B cell (primary cell): ENCODE data around the gene LRRC8A. TPM values are rescaled to one million over a fixed set of nuclear protein-coding genes. Genes with fewer than 3 reads are reported as not detected.

ENCODE experiments used
- ATAC-seq: fragments of 200-7000 bp; cut with Tn5 transposase; one replicate; pipeline ENCODE4 v1.10.0; 2021; ENCODE audit warnings: low read depth, mild to moderate bottlenecking, moderate number of reproducible peaks, moderate library complexity
- CTCF ChIA-PET: fragments of 350-600 bp; sonication (Branson Sonifier 250); formaldehyde crosslinking; loops from one replicate; lab custom pipeline; 2021; ENCODE audit warnings: antibody characterized with exemption, inconsistent platforms; lab: Charles Lee
- POLR2A ChIA-PET: fragments of 350-600 bp; sonication (Branson Sonifier 250); formaldehyde crosslinking; loops from one replicate; lab custom pipeline; 2021; ENCODE audit warnings: antibody characterized with exemption; lab: Charles Lee
- DNase-seq: peaks from one replicate; pipeline ENCODE4 v3.0.0; 2013
- H2AFZ ChIP-seq: 2 replicates; pipeline ENCODE4 v1.6.1; 2012; ENCODE audit warnings: mild to moderate bottlenecking, low read depth, low read length; ENCODE audit not compliant: insufficient read depth, poor library complexity, severe bottlenecking
- H3K27ac ChIP-seq, 2 donors: 1 replicate in 1 of 2; 2 replicates in 1 of 2; pipeline ENCODE4 v1.5.1; 2012 to 2013; ENCODE audit warnings: low read length in 2 of 2, mild to moderate bottlenecking in 2 of 2, moderate library complexity in 1 of 2
- H3K27me3 ChIP-seq, 4 experiments: fragments of 200-600 bp in 1 of 4; sonication (generic) in 1 of 4; replicated peaks in 1 of 4; 1 replicate in 2 of 4; 2 replicates in 2 of 4; pipeline versions ENCODE4 v1.6.1 to v1.7.0; 2013 to 2016; ENCODE audit warnings: low read length in 3 of 4, mild to moderate bottlenecking in 2 of 4, mixed read lengths in 1 of 4, moderate library complexity in 1 of 4; ENCODE audit not compliant: insufficient read depth in 4 of 4, control insufficient read depth in 3 of 4; ENCODE audit errors: control extremely low read depth in 1 of 4
- H3K36me3 ChIP-seq, 2 experiments: replicated peaks in 1 of 2; 1 replicate in 1 of 2; 2 replicates in 1 of 2; pipeline versions ENCODE4 v1.6.1 to v1.7.1; 2013; ENCODE audit warnings: low read length in 1 of 2; ENCODE audit not compliant: insufficient read depth in 2 of 2, control insufficient read depth in 1 of 2; ENCODE audit errors: control extremely low read depth in 1 of 2, extremely low read depth in 1 of 2
- H3K4me1 ChIP-seq, 2 donors: fragments of 200-600 bp in 1 of 2; sonication (generic) in 1 of 2; 1 replicate in 1 of 2; 2 replicates in 1 of 2; pipeline versions ENCODE4 v1.5.1 to v1.6.1; 2013 to 2017; ENCODE audit warnings: low read length in 2 of 2; ENCODE audit not compliant: control insufficient read depth in 2 of 2, insufficient read depth in 2 of 2
- H3K4me2 ChIP-seq: replicated peaks from 2 replicates; pipeline ENCODE3; 2012; ENCODE audit warnings: mild to moderate bottlenecking, low read depth, low read length; ENCODE audit not compliant: poor library complexity, severe bottlenecking
- H3K4me3 ChIP-seq, 5 experiments: fragments of 200-600 bp in 1 of 5; sonication (generic) in 1 of 5; 1 replicate in 3 of 5; 2 replicates in 2 of 5; pipeline versions ENCODE4 v1.5.1 to v1.7.0; 2011 to 2016; ENCODE audit warnings: low read length in 4 of 5, mild to moderate bottlenecking in 4 of 5, low read depth in 2 of 5, control low read depth in 1 of 5, moderate library complexity in 1 of 5; ENCODE audit not compliant: insufficient read depth in 1 of 5; ENCODE audit errors: control extremely low read depth in 1 of 5, extremely low read depth in 1 of 5
- H3K79me2 ChIP-seq: fragments of 200-600 bp; sonication (generic); one replicate; pipeline ENCODE4 v1.6.0; 2016; ENCODE audit warnings: low read length; ENCODE audit not compliant: control insufficient read depth, insufficient read depth
- H3K9ac ChIP-seq: fragments of 200-600 bp; sonication (generic); 2 replicates; pipeline ENCODE4 v1.6.1; 2017; ENCODE audit warnings: mild to moderate bottlenecking, low read length, moderate library complexity
- H3K9me3 ChIP-seq, 3 donors: one replicate each; pipeline versions ENCODE4 v1.6.1 to v1.7.1; 2013; ENCODE audit warnings: low read length in 2 of 3; ENCODE audit not compliant: control insufficient read depth in 2 of 3, insufficient read depth in 1 of 3; ENCODE audit errors: control extremely low read depth in 1 of 3
- H4K20me1 ChIP-seq: 2 replicates; pipeline ENCODE4 v1.6.0; 2012; ENCODE audit warnings: mild to moderate bottlenecking, low read length; ENCODE audit not compliant: insufficient read depth, control insufficient read depth, poor library complexity, severe bottlenecking
- H3K27ac Mint-ChIP-seq: one replicate; pipeline ENCODE4 v1.8.0; 2021; ENCODE audit warnings: mixed read lengths
- H3K27me3 Mint-ChIP-seq: one replicate; pipeline ENCODE4 v1.8.0; 2021; ENCODE audit warnings: mixed read lengths
- H3K4me1 Mint-ChIP-seq: one replicate; pipeline ENCODE4 v1.8.0; 2021; ENCODE audit warnings: mixed read lengths
- H3K4me3 Mint-ChIP-seq: one replicate; pipeline ENCODE4 v1.8.0; 2021; ENCODE audit warnings: mixed read lengths
- H3K9me3 Mint-ChIP-seq: one replicate; pipeline ENCODE4 v1.8.0; 2022; ENCODE audit warnings: mixed read lengths; ENCODE audit not compliant: insufficient read depth
- EZH2 ChIP-seq: IDR thresholded peaks from 2 replicates; pipeline ENCODE4 v1.6.1; 2012; ENCODE audit warnings: borderline replicate concordance, low read depth, mild to moderate bottlenecking, moderate library complexity, low read length; ENCODE audit not compliant: insufficient read depth, poor library complexity, severe bottlenecking
- WGBS: methylation state at CpG from one replicate; pipeline ENCODE4 v1.1.5; 2013; ENCODE audit warnings: missing lambda C conversion rate; ENCODE audit not compliant: insufficient coverage; 5-methylcytosine and 5-hydroxymethylcytosine counted together
- intact Hi-C: fragments of 100-400 bp; cut with micrococcal nuclease; formaldehyde crosslinking; loops from one replicate; pipeline ENCODE4 v1.10.0; 2022
- polyA plus RNA-seq: library from polyadenylated mRNA; depleted of rRNA; stranded (reverse); fragments of >200 nt; gene quantifications from 2 replicates; pipeline ENCODE4 v1.2.3, GENCODE V29; 2012
- total RNA-seq, 2 donors: library from RNA; stranded (reverse); fragments of 120-200 nt in 1 of 2; gene quantifications; 1 replicate in 1 of 2; 2 replicates in 1 of 2; pipeline versions ENCODE4 v1.2.3 to v1.2.4, GENCODE V29; 2013 to 2022
- TF ChIP-seq, protein P1 (sequence below): fragments of 200-600 bp; IDR thresholded peaks from one replicate; pipeline ENCODE4 v1.8.0; 2022; ENCODE audit warnings: antibody characterized with exemption, mild to moderate bottlenecking

Gene LRRC8A
- total and polyA plus RNA-seq, 2 donors (not counting 1 experiment from before 2014, with no cell fraction given) = 13.1 to 14.5 TPM

GRCh38 chr9:128895556-128895955 is 13.6 kb downstream of the LRRC8A start:
- H3K27me3 ChIP-seq = no peaks in the 10 kb centered on the region
- peaks cover 49% of the 10 kb centered on the region for H3K79me2 ChIP-seq
- no peak overlapping the region for H3K4me3 ChIP-seq
- H3K4me3 Mint-ChIP-seq = no peak overlapping the region
- WGBS = 82% methylated on average over 4 of the region's 4 CpGs
- H3K27ac Mint-ChIP-seq = peak overlapping the region; percentile 10
- H3K9ac ChIP-seq = no peak overlapping the region
- no peaks in the 10 kb centered on the region for H3K9me3 Mint-ChIP-seq
- ChIA-PET CTCF (no interaction called here), POLR2A (no interaction called here)
- H3K36me3 ChIP-seq = peaks cover 0 to 36% of the 10 kb centered on the region in 2 experiments
- H3K4me1 Mint-ChIP-seq = peaks cover 35% of the 10 kb centered on the region
- H3K4me1 ChIP-seq = peaks cover 21 to 29% of the 10 kb centered on the region in 2 donors
- intact Hi-C loops = no loop called here
- ATAC-seq (no peak), DNase-seq (no peak)
- no peak for TF ChIP-seq EZH2
- TF ChIP-seq, protein P1, sequence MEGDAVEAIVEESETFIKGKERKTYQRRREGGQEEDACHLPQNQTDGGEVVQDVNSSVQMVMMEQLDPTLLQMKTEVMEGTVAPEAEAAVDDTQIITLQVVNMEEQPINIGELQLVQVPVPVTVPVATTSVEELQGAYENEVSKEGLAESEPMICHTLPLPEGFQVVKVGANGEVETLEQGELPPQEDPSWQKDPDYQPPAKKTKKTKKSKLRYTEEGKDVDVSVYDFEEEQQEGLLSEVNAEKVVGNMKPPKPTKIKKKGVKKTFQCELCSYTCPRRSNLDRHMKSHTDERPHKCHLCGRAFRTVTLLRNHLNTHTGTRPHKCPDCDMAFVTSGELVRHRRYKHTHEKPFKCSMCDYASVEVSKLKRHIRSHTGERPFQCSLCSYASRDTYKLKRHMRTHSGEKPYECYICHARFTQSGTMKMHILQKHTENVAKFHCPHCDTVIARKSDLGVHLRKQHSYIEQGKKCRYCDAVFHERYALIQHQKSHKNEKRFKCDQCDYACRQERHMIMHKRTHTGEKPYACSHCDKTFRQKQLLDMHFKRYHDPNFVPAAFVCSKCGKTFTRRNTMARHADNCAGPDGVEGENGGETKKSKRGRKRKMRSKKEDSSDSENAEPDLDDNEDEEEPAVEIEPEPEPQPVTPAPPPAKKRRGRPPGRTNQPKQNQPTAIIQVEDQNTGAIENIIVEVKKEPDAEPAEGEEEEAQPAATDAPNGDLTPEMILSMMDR = no peak
- no peaks in the 10 kb centered on the region for H3K9me3 ChIP-seq
- H2AFZ ChIP-seq = no peak overlapping the region
- H3K27ac ChIP-seq = peak overlapping the region in 1 of 2 donors; percentile 16
- no peaks in the 10 kb centered on the region for H4K20me1 ChIP-seq
- no peak overlapping the region for H3K4me2 ChIP-seq
- H3K27me3 Mint-ChIP-seq = no peaks in the 10 kb centered on the region

DNA sequence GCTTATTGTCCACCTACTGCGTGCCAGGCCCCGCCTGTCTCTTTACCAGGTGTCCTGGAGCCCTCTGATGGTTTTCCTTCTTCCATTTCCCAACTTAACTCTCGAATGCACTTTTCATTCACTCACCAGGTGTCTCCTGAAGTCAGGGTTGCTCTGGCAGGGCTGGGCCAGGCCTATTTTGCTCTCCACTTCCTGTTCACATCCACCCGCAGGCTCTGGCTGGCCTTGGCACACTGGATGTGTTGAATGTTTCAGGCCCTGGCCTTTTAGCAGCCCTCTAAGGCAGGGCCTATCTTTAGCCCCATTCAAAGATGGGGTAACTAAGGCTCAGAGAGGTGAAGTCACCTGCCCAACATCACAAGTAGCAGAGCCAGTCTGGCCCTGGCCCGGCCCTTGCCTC is 16.4 kb downstream of the LRRC8A start:
- Mint-ChIP-seq H3K4me1 (peaks cover 53% of the 10 kb centered on the region), H3K9me3 (no peaks in the 10 kb centered on the region), H3K27me3 (no peaks in the 10 kb centered on the region), H3K27ac (peak overlapping the region; percentile 50), H3K4me3 (no peak overlapping the region)
- Histone ChIP-seq H3K27me3 (no peaks in the 10 kb centered on the region), H3K9ac (no peak overlapping the region), H3K4me2 (no peak overlapping the region), H4K20me1 (no peaks in the 10 kb centered on the region), H3K79me2 (peaks cover 40% of the 10 kb centered on the region), H3K27ac (peak overlapping the region; percentile 7 to 93), H3K4me1 (peaks cover 40 to 57% of the 10 kb centered on the region in 2 donors), H2AFZ (no peak overlapping the region), H3K36me3 (peaks cover 0 to 16% of the 10 kb centered on the region in 2 experiments), H3K9me3 (no peaks in the 10 kb centered on the region), H3K4me3 (no peak overlapping the region)
- no peak for DNase-seq
- 88% methylated on average over 4 of the region's 5 CpGs for WGBS
- ChIA-PET POLR2A (no interaction called here), CTCF (interaction anchor here (1.3 kb wide), 1 partner anchor 14 kb away, joined by 3 read pairs; no protein-coding TSS in a partner anchor)
- no peak for ATAC-seq
- TF ChIP-seq, protein P1 = no peak
- TF ChIP-seq EZH2 = no peak
- intact Hi-C loops = no loop called here
